HG02763 (cell line): ENCODE data around the gene PKNOX1.
"Not testable (repeated sequence)": the region's sequence is repeated elsewhere in the genome, so short reads cannot be mapped to it uniquely, and the experiment has no call there.

Experiments
- ATAC-seq: cut with Tn5 transposase; IDR thresholded peaks from one replicate; pipeline ENCODE4 v1.9.1; 2021; ENCODE audit warnings: mild to moderate bottlenecking, moderate library complexity; ENCODE audit not compliant: unreplicated experiment

The PKNOX1 gene

DNA sequence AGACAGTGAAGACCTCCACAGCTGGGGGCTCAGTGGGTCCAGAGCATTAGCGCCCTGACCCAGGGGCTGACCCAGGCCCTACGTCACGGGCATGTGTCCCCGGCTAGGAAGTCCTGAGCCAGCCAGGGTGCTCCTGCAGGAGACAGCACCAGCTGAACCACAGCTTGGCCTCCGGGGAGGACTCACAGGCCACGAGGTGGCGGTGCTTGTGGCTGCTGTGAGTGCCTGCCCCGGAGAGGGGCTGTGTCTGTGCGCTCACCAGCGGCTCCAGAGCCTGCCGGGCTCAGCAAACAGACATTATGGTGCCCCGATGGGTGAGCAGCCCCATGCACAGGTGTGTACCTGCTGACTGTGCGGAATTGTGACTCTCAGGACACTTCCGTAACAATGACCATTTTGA is 70.2 kb downstream of the PKNOX1 start:
- not testable (repeated sequence) for ATAC-seq

DNA sequence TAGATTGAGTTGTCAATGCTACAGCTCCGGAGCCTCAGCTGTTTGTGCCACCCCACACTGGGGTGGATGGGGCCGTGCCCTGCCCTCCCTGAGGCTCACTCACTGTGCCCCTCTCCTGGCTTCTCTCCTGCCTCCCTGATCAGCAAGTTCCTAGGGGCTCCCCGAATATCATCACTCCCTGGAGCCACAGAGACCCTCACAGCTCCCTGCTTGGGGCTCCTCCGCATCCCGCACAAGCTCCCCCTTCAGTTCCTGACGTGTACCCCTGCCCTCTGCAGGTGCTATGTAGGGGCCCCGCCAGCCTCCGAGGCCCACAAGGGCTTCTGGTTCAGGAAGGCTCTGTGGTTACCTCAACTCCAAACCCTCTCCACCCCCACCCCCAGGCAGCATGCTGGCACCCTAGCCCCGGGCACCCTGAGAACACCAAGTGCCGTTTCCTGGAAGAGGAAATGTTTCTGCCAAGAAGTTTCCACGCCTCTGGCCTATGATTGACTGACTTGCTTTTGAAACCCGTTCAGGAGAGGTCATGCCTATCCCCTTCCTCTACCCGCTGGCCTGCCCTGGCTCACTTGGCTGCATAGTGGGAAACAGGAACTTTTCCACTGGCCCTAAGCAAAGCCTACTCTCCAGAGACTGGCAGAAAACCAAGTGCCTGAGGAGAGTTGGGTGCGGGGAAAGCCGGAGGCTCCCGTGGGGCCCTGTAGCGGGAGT is 71.0 kb downstream of the PKNOX1 start:
- not testable (repeated sequence) for ATAC-seq

DNA sequence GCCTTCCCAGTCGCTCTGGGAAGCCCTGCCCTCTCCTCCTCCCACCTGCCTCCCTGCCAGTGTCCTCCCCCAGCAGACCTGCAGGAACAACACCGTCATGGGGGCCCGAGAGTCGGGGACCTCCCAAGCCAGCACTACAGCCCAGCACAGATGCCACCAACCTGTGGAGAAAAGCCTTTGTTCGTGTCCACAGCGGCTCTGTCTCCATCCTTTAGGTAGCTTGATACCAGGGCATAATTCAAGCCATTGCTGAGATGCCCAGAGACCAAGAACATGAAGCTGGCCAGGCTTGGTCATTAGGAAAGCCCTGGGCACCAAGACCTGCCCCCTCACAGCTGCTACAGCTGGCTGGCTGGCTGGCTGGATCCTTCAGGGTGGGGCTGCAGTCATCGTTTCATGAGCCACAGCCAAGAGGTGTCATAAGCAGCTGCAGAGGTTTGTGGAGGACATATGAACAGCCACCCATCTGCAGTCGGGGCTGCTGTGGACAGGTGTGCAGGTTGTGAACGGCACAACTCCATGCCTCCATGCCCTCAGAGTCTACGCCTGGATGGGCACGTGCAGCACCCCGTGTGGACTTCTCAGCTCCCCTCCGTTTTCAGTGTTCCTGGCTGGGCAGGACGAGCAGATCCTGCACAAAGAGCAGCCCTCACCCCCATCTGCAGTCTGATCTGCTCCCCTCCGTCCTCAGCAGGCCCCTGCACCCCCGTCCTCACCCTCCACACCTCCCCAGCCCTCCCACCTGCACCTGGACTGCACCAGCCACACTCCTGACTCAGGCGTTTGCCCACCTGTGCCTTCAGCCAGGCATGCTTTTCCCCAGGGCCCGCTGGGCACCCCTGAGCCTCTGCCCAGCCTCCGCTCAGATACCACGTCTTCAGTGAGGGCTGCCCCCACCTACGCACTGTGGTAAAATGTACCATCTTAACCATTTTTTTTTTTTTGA is 71.8 kb downstream of the PKNOX1 start:
- not testable (repeated sequence) for ATAC-seq

DNA sequence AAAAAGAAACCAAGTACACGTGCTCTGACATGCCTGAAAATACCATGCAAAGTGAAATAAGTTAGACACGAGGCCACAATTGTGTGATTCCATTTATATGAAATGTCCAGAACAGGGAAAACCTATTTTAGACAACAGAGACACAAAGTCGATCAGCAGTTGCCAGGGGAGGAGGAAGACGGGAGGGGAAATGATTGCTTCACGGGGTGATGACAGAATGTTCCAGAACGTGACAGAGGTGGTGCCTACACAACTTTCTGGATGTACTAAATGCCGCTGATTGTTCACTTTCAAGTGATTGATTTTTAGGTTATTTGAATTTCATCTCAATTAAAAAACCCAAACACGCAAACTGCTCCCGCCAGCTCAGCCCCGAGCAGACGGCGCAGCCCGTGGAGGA is 78.8 kb downstream of the PKNOX1 start:
- ATAC-seq: not testable (repeated sequence)

DNA sequence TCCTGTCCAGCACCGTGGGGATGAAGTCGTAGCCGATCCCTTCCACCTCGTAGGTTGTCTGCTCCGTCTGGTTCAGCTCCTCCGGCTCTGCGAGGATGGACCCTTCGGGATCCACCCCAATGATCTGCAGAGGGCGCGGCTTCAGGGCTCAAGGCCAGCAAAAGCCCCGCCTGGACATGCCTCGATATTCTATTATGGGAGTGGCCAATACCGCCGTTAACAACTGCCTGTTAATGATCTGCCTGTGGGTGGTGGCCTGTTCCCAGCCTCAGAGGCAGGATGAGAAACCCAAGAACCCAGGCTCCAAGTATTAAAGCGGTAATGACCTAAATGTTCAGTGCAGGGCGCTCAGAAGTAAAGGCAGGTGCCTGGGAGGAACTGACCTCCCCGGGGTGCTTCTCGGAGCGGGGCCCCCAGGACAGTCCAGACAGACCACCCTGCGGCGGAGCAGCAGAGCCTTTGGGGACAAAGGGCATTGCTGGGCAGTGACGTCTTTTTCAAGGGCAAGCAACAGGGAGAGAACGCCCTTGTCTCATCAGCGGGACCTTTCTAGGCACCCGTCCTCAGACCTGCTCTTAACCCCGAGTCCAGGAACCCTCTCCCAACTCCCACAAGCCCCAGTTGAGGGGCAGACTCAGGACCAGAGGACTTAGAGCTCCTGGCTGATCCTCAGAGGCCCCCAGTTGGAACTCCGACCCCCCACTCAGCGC is 88.7 kb downstream of the PKNOX1 start:
- not testable (repeated sequence) for ATAC-seq

DNA sequence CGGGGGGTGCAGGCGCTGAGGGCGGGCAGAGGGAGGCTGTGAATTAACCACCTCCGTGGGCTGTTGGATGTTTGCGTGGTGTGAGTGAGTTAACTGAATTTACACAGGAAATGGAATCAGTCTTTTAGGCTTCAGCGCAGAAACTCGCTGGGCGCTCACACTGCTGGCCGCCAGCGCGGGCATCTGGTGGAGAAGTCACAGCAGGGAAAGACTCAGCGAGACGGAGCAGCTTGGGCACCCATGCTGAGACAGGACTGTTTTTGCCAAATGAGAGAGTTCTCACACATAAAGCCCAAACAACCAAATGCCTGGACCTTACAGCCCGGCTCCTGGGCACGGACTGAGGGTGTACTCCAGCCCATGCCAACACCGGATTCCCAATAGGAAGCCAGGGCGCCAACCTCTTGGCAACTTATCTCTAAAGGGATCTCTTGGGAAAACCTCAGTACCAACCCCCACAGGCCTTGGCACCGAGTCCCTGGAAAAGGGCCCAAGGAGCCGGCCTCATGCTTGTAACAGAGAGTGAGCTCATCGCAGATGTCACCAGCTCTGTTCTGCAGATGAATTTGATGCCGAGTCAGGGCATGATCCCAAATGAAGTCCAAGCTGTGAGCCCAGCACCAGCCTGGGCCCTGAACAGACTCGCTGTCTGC is 90.0 kb downstream of the PKNOX1 start:
- not testable (repeated sequence) for ATAC-seq

DNA sequence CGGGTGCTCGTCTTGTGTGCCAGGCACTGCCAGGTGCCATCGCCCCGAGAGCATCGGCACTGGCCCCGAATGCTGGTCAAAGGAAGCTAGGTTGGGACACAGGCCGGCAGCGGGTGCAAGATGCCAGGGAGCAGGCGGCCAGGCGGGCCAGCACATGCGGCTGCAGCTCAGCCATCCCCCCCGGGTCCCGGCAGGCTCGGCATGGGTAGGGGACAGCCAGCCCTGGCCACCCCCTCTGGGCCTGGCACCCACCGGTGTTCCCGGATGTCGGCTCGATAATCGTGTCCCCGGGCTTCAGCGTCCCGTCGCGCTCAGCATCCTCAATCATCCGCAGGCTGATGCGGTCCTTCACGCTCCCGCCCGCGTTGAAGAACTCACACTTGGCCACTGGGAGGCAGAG is 91.6 kb downstream of the PKNOX1 start:
- ATAC-seq: not testable (repeated sequence)

DNA sequence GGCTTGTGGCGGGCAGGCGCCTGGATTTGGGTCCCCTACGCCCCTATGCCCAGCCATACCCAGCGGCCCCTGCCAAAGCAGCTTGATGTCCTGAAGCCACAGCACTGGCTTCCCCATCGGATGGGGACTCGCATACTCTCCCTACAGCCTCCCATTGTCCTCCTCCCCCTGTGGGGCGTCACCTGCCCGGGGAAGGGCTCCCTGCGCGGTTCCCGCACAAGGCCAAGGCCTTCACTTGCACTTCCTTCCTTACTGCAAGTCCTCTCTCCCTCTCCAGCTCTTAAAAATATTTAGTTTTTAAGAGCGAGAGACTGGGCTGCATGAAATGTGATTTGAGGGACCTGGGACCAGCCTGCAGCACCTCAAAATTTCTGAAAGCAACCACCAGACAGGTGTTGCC is 92.3 kb downstream of the PKNOX1 start:
- ATAC-seq: not testable (repeated sequence)

DNA sequence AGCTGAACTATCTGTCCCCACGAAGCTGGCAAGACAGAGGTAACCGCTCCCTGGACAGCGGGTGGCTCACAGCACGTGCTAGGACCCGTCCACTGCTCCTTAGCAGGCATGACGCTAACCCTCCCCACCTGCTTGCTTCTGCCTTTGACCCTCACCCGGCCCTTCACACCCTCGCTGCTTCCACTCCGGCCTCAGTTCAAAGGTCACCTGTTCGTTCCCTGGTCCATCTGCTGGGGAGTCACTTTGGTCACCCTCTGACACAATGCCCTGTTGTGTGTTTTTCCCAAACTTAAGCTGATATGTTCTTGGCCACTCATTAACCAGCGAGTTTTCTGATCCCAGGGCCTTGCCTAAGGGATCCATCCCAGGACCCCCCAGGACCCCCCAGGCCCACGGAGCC is 93.7 kb downstream of the PKNOX1 start:
- ATAC-seq: not testable (repeated sequence)

DNA sequence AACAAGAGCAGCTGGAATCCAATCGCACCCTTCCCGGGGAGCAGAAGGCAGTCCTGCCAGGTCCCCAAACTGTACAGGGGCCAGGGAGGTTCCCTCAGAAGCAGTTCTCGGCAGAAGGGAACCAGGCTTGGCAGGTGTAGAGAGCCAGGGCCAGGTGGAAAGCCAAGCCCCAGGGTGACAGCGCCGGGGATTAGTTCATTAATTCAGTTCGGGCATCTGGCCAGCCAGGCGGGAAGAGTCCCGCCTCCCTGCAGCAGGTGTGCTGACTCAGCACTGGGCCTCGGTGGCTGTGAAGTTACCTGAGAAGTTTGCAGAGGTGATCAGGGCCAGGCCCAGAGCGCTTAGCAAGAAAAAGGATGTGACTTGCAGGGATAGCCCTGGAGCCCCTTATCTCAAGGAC is 95.3 kb downstream of the PKNOX1 start:
- not testable (repeated sequence) for ATAC-seq

DNA sequence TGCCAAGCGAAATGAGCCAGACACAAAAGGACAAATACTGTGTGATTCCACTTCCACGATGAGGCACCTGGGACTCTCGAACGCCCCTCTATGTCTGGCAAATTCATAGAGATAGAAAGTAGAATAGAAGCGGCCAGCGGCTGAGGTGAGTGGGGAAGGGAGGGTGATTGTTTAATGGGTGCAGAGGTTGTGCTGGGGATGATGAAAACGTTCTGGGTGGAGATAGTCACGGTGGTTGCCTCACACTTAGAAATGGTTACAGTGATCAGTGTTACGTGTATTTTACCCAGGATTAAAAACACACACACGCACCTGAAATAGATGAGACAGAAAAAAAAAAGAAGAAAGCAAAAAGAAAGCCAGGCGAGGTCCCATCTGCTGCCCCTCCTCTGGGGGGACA is 98.4 kb downstream of the PKNOX1 start:
- ATAC-seq: not testable (repeated sequence)

DNA sequence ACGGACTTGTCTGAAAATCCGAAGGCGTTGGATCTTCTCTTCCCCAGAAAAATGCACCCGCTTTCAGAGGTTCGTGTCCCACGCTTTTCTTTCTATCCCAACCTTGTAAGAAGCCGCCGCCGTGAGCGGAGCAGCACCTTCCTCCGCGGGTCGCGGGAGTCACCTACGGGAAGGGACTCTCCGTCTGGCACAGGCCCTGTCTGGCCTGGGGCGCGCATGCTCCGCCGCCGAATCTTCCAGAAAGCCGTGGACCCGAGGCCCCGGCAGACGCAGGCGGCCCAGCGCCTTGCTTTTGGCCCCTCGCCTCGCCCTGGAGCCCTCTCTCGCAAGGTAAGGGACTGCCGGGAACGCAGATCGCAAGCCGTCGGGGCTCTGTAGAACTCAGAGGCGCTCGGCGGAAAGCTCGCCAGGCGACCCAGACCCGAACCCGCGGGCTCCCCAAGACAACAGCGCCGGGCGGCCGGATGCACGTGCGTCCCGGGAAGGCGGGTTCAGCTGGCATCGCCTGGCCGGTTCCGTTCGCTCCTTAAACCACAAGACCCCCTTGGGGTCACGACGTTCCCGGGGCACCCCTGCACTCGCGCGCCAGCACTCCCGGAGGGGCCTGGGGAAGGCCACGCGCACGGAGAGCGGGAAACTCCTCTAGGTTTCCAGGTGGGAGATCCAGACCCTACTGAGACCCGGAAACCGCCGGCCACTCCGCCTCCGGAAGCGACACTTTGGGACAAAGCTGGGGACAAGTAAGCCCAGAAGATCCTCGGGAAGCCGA is 100.2 kb downstream of the PKNOX1 start:
- ATAC-seq: not testable (repeated sequence)

DNA sequence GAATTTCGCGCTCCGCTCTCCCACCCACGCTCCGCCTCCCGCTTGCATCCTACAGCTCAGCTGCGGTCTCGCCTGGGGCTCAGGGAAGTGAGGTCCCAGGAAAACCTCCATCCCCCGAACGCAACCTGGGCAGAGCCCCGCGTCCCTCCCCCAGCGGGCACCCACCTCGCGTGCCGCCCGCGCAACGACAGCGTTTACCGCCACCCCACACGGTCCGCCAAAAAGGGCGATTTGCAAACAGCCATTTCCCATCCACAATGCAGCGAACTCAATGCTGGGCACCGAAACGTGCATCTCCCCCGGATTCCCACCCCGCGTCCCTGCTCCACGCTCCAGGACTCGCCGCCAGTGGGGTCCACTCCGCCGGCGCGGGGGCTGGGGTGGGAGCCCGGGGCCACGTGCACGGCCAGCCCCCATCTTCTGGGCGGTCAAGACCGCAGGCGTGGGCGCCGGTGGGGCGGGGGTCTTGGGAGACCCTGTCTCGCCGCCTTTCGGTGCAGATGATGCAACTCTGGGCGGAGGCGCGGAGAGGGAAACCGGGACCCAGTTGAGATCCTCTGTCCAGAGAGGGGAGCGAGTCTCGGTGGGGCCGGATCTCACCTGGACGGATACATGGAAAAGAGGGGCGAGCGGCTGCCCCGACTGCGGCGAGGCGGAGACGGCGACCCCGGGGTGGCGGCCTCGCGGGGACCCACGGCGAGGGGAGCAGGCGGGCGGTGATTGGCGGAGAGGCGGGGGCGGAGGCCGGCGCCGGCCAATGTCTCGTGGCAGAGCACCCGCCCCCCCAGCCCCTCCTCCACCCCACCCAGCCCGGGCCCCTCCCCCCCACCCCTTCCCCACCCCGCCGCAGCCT is 101.0 kb downstream of the PKNOX1 start, which contains the start of gene CBS:
Gene CBS (minus strand): TSS at position 666 of the 853 bp plus-strand sequence. CDS start 3,642 bp downstream, outside the sequence.
- ATAC-seq: not testable (repeated sequence)

DNA sequence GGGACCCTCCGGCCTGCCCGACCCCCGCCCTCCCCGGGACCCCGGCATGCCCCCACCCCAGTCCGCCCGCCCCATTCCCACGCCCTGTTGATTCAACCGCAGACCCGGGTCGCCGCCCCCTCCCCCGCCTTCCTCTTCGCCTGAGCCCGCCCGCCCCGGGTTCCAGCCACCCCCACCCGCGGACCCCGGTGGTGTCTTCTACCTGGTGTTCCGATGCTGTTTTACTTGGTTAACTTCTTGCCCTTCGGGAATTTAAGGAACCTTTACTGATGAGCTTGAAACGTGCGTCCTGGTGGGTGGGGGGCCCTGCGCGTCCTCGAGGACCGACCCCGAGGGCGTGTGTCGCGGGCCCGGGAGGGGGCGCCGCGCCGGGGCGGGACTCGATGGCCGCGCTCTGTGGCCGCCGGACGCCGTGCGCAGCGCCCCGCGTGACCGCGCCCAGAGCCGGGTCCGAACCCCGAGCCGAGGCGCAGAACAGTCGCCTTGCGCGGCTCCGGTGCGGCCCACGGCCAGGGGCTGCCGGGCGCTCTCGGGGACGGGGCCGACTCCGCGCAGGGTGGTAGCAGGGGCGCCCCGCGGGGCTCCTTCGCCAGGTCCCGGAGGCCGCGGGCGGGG is 101.8 kb downstream of the PKNOX1 start:
- ATAC-seq: not testable (repeated sequence)

DNA sequence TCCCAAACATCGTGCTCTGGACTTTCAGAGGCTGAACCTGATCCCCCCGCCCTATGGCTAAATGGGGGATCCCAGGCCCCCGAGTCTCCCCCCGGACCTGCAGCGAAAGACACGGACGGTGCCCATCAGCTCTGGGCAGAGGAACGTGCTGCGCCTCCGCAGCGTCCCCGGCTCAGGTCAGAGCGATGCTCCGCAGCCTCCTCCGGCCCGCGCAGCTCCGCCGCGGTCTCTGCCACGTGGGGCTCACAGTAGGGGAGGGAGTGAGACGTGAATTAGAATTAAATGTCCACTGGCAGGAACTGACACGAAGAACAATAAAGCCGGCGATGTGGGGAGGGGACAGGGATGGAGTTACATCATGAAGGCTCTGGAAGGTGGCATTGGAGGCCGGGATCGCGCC is 102.3 kb downstream of the PKNOX1 start:
- not testable (repeated sequence) for ATAC-seq

DNA sequence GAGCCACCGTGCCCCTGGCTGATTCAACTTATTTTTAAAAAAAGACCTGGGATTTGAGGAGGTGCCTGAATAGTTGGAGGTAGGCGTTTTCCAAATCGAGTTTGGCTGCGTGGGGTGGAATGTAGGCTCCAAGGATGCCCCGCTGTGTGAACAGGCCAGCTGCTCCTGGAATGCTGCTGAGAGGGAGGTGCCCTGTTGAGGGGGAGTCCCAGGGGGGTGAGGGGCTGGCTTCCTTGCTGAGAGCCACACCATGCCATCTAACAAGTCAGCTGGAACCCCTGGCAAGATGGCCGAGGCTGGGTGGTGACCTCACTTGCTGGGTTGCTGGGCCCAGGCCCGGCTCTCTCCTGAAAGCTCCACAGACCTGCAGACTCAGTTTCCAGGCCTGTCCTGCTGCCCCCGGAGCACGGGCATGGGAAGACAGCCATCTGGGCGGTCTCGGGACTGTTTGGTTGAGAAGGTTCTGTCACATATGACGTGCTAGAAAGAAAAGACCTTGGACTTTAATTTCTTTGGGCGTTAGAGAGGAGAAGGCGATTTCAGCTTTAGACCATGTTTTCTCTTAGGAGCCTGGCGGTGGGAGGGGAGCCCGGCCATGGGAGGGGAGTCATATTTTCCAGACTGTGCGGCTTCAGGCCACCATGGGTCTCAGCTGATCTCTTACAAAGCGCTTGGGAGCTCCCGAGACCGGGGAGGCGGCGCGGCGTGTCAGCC is 108.4 kb downstream of the PKNOX1 start:
- not testable (repeated sequence) for ATAC-seq
